ENCODE data around the gene METTL21C.

- TF ChIP-seq CTCF (IDR thresholded peaks at IDR 0.05) (no peak), POLR2A (IDR thresholded peaks at IDR 0.05) (no peak)
These were observed 13.4 kb upstream of the METTL21C start for GRCh38 chr13:102708211-102708610.

Data from right lobe of liver (tissue), 4 donors.